Caco-2 (cell line): Measurements from ENCODE around the gene FASTKD1. TPM values are rescaled to one million over a fixed set of nuclear protein-coding genes. Genes with fewer than 3 reads are reported as not detected.
"Not testable (repeated sequence)": the region's sequence is repeated elsewhere in the genome, so short reads cannot be mapped to it uniquely, and the experiment has no call there.

Source experiments
- BruUV-seq: library from RNA; stranded (reverse); fragments of 400-500 nt; replicated peaks from 2 replicates; lab custom pipeline; 2021; lab: Mats Ljungman, UMichigan
- CTCF ChIA-PET: fragments of 300-600 bp; sonication (Branson Sonifier 250); formaldehyde crosslinking; loops from one replicate; lab custom pipeline; 2022; ENCODE audit warnings: antibody characterized with exemption; lab: Charles Lee
- POLR2A ChIA-PET: fragments of 300-600 bp; sonication (Branson Sonifier 250); formaldehyde crosslinking; loops from one replicate; lab custom pipeline; 2022; ENCODE audit warnings: antibody characterized with exemption; lab: Charles Lee
- DNase-seq, 2 experiments: peaks; one replicate each; pipeline versions ENCODE4 v3.0.0 to v3.0.0-alpha.2; 2020 to 2022
- H3K27me3 ChIP-seq: replicated peaks from 2 replicates; pipeline ENCODE4 v1.6.0; 2011; ENCODE audit warnings: low read length; ENCODE audit not compliant: control insufficient read depth, insufficient read depth
- H3K36me3 ChIP-seq: 2 replicates; pipeline ENCODE4 v1.5.1; 2011; ENCODE audit warnings: low read length; ENCODE audit not compliant: control insufficient read depth, insufficient read depth
- H3K4me1 ChIP-seq: fragments of 250-450 bp; sonication (Bioruptor Pico); 2 replicates; pipeline ENCODE4 v1.5.1; 2020; ENCODE audit warnings: mild to moderate bottlenecking
- H3K4me3 ChIP-seq: 2 replicates; pipeline ENCODE4 v1.5.1; 2011; ENCODE audit warnings: low read depth, mild to moderate bottlenecking, control low read depth, low read length
- H3K9me3 ChIP-seq: fragments of 250-450 bp; sonication (Bioruptor Pico); 2 replicates; pipeline ENCODE4 v1.5.1; 2020; ENCODE audit warnings: mild to moderate bottlenecking, moderate library complexity
- H3K27ac Mint-ChIP-seq: one replicate; pipeline ENCODE4 v1.8.0; 2022; ENCODE audit warnings: mixed read lengths; ENCODE audit not compliant: unreplicated experiment
- H3K27me3 Mint-ChIP-seq: one replicate; pipeline ENCODE4 v1.8.0; 2022; ENCODE audit warnings: mixed read lengths; ENCODE audit not compliant: insufficient read depth, unreplicated experiment
- H3K36me3 Mint-ChIP-seq: one replicate; pipeline ENCODE4 v1.8.0; 2022; ENCODE audit warnings: mild to moderate bottlenecking, mixed read lengths; ENCODE audit not compliant: insufficient read depth, unreplicated experiment
- H3K4me1 Mint-ChIP-seq: one replicate; pipeline ENCODE4 v1.8.0; 2022; ENCODE audit warnings: low read depth, mixed read lengths; ENCODE audit not compliant: unreplicated experiment
- H3K4me3 Mint-ChIP-seq: one replicate; pipeline ENCODE4 v1.8.0; 2022; ENCODE audit warnings: mild to moderate bottlenecking, moderate library complexity, mixed read lengths; ENCODE audit not compliant: unreplicated experiment
- H3K9me3 Mint-ChIP-seq: one replicate; pipeline ENCODE4 v1.8.0; 2022; ENCODE audit warnings: mixed read lengths; ENCODE audit not compliant: unreplicated experiment
- intact Hi-C: fragments of 100-400 bp; cut with micrococcal nuclease; formaldehyde crosslinking; loops from one replicate; pipeline ENCODE4 v1.10.0; 2022; ENCODE audit not compliant: unreplicated experiment
- total RNA-seq: library from RNA; stranded (reverse); gene quantifications from 2 replicates; pipeline ENCODE4 v1.2.3, GENCODE V29; 2022
- TF ChIP-seq, protein P1 (sequence below), 2 experiments: fragments of 200-600 bp in 1 of 2; IDR thresholded peaks; 1 replicate in 1 of 2; 2 replicates in 1 of 2; pipeline versions ENCODE4 v1.5.1 to v1.8.0; 2011 to 2022; ENCODE audit warnings: antibody characterized with exemption in 1 of 2, control low read depth in 1 of 2, inconsistent platforms in 1 of 2, low read depth in 1 of 2, low read length in 1 of 2, mild to moderate bottlenecking in 1 of 2, moderate library complexity in 1 of 2; ENCODE audit not compliant: insufficient read depth in 1 of 2, severe bottlenecking in 1 of 2, unreplicated experiment in 1 of 2

FASTKD1 gene
- total RNA-seq, 1 experiment from 2014 or later = 27.6 TPM

DNA sequence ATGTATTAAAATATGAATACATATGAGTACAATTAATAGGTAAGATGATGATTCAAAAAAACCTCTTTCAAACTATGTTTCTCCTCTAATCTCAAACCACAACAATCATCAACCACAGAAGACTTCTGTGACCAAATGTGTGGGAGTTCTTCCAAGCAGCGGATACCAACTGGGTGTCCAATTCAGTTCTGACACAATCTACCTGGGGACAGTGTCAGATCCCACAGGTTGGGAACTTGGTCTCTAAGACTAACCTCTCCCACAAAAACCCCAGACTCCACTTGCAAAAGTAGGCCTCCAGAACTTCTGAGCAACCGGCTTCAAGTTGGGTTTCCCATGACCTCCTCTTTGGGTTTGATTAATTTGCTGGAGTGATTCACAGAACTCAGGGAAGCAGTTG is 26.9 kb downstream of the FASTKD1 start:
- Mint-ChIP-seq H3K4me3 (no peak overlapping the region), H3K27me3 (no peaks in the 10 kb centered on the region), H3K27ac (no peak overlapping the region), H3K4me1 (no peaks in the 10 kb centered on the region), H3K9me3 (no peaks in the 10 kb centered on the region), H3K36me3 (peaks cover 13% of the 10 kb centered on the region)
- intact Hi-C loops = no loop called here
- no peaks in the 10 kb centered on the region for H3K27me3 ChIP-seq
- no peaks in the 10 kb centered on the region for H3K36me3 ChIP-seq
- POLR2A ChIA-PET = no interaction called here
- H3K4me1 ChIP-seq = no peaks in the 10 kb centered on the region
- no peak overlapping the region for H3K4me3 ChIP-seq
- H3K9me3 ChIP-seq = no peaks in the 10 kb centered on the region
- no TSS peak for BruUV-seq
- no peak for DNase-seq
- TF ChIP-seq, protein P1, sequence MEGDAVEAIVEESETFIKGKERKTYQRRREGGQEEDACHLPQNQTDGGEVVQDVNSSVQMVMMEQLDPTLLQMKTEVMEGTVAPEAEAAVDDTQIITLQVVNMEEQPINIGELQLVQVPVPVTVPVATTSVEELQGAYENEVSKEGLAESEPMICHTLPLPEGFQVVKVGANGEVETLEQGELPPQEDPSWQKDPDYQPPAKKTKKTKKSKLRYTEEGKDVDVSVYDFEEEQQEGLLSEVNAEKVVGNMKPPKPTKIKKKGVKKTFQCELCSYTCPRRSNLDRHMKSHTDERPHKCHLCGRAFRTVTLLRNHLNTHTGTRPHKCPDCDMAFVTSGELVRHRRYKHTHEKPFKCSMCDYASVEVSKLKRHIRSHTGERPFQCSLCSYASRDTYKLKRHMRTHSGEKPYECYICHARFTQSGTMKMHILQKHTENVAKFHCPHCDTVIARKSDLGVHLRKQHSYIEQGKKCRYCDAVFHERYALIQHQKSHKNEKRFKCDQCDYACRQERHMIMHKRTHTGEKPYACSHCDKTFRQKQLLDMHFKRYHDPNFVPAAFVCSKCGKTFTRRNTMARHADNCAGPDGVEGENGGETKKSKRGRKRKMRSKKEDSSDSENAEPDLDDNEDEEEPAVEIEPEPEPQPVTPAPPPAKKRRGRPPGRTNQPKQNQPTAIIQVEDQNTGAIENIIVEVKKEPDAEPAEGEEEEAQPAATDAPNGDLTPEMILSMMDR (IDR thresholded peaks at IDR 0.05; ENCODE audit: insufficient read depth in 1 of 2, low read depth in 1 of 2, low read length in 1 of 2, severe bottlenecking in 1 of 2, unreplicated experiment in 1 of 2) = no peak
- CTCF ChIA-PET = no interaction called here

GRCh38 chr2:169542433-169542832 is 31.2 kb downstream of the FASTKD1 start:
- BruUV-seq = no TSS peak
- H3K36me3 ChIP-seq = no peaks in the 10 kb centered on the region

DNA sequence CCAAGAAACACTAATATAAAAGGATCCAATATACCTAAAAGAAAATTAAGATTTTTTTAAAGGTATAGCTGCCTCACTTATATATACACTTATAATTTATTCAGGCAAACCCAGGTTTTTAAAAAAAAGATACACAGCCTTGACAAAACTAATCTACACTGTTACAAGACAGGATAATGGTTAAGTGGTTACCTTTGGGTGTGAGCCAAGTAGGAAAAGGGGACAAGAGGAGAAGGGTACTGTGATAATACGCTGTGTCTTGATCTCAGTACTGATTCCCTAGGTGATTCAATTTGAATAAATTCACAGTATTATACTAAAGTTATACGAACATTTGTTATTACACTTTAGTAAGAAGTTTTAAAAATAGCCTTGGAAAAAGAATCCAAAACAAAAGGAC is 33.5 kb downstream of the FASTKD1 start:
- no peaks in the 10 kb centered on the region for H3K9me3 Mint-ChIP-seq
- TF ChIP-seq, protein P1 (IDR thresholded peaks at IDR 0.05; ENCODE audit: insufficient read depth in 1 of 2, low read depth in 1 of 2, low read length in 1 of 2, severe bottlenecking in 1 of 2, unreplicated experiment in 1 of 2) = no peak
- H3K27me3 Mint-ChIP-seq = no peaks in the 10 kb centered on the region
- Histone ChIP-seq H3K9me3 (no peaks in the 10 kb centered on the region), H3K4me1 (no peaks in the 10 kb centered on the region), H3K4me3 (no peak overlapping the region), H3K27me3 (no peaks in the 10 kb centered on the region), H3K36me3 (no peaks in the 10 kb centered on the region)
- CTCF ChIA-PET = no interaction called here
- no peaks in the 10 kb centered on the region for H3K36me3 Mint-ChIP-seq
- intact Hi-C loops = no loop called here
- no peak overlapping the region for H3K27ac Mint-ChIP-seq
- no TSS peak for BruUV-seq
- POLR2A ChIA-PET = no interaction called here
- no peak for DNase-seq
- no peak overlapping the region for H3K4me3 Mint-ChIP-seq
- H3K4me1 Mint-ChIP-seq = no peaks in the 10 kb centered on the region

More at GRCh38 chr2:169542433-169542832, 31.2 kb downstream of the FASTKD1 start:
- no peak for DNase-seq
- CTCF ChIA-PET = no interaction called here
- H3K27me3 ChIP-seq = no peaks in the 10 kb centered on the region
- no peaks in the 10 kb centered on the region for H3K27me3 Mint-ChIP-seq
- no peaks in the 10 kb centered on the region for H3K4me1 Mint-ChIP-seq
- POLR2A ChIA-PET = no interaction called here
- TF ChIP-seq, protein P1 (IDR thresholded peaks at IDR 0.05; ENCODE audit: insufficient read depth in 1 of 2, low read depth in 1 of 2, low read length in 1 of 2, severe bottlenecking in 1 of 2, unreplicated experiment in 1 of 2) = no peak
- H3K4me3 ChIP-seq = no peak overlapping the region
- no peaks in the 10 kb centered on the region for H3K9me3 Mint-ChIP-seq
- no peak overlapping the region for H3K4me3 Mint-ChIP-seq
- H3K4me1 ChIP-seq = no peaks in the 10 kb centered on the region
- intact Hi-C loops = no loop called here
- H3K27ac Mint-ChIP-seq = no peak overlapping the region
- H3K9me3 ChIP-seq = no peaks in the 10 kb centered on the region
- peaks cover 6% of the 10 kb centered on the region for H3K36me3 Mint-ChIP-seq

- H3K9me3 ChIP-seq, H3K36me3 Mint-ChIP-seq, H3K27ac Mint-ChIP-seq, CTCF ChIA-PET, BruUV-seq, H3K4me1 Mint-ChIP-seq, H3K27me3 Mint-ChIP-seq, H3K4me3 Mint-ChIP-seq, H3K9me3 Mint-ChIP-seq, H3K4me3 ChIP-seq, H3K36me3 ChIP-seq, POLR2A ChIA-PET, intact Hi-C loops, H3K27me3 ChIP-seq, H3K4me1 ChIP-seq, DNase-seq: not testable (repeated sequence)
Observed at GRCh38 chr2:169539460-169539859, 34.2 kb downstream of the FASTKD1 start.
